HG03175 (cell line): ENCODE data around the gene RSPH3.
A peak's percentile ranks its signal among the peaks of the same experiment; 100 is the strongest.
"Not testable (repeated sequence)": the region's sequence is repeated elsewhere in the genome, so short reads cannot be mapped to it uniquely, and the experiment has no call there.

Experiments used
- ATAC-seq: cut with Tn5 transposase; IDR thresholded peaks from one replicate; pipeline ENCODE4 v1.9.1; 2021; ENCODE audit warnings: mild to moderate bottlenecking, moderate library complexity; ENCODE audit not compliant: unreplicated experiment

Gene RSPH3

DNA sequence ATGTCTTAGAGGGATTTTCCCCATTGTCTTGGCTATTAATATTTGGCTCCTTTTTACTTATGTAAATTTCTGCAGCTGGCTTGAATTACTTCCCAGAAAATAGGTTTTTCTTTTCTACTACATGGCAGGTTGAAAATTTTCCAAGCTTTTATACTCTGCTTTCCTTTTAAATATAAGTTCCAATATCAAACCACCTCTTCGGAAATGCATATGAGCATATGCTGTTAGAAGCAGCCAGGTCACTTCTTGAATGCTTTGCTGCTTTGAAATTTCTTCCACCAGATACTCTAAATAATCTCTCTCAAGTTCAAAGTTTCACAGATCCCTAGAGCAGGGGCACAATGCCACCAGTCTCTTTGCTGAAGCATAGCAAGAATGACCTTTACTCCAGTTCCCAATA, 25.2 kb upstream of the RSPH3 start:
- not testable (repeated sequence) for ATAC-seq

DNA sequence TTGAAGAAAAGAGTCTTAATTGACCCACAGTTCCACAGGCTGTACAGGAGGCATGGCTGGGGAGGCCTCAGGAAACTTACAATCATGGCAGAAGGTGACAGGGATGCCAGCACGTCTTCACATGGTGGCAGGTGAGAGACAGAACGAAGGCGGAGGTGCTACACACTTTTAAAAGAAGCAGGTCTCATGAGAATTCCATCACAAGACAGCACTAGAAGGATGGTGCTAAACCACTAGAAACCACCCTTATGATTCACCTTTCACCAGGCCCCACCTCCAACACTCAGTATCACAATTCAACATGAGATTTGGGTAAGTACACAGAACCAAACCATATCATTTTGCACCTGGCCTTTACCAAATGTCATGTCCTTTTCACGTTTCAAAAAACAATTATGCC, 23.9 kb upstream of the RSPH3 start:
- no peak for ATAC-seq

DNA sequence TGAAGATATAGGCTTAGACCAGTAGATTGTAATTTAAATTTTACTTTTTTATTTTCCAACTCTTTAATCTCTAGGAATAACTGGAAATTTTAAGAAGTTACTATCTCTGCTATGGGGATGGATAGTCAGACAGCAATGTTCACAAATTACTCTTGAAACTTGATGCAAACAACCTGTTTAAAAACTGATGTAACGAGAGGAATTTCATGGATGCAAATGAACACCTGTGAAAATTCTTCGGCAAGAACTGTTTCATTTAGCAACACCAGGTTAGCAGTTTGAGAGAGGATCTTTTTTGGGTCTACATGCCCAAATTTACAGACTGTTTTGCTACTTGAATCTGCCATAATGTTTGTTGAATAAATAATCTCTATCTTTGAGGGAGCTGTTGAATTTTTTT, 20.0 kb upstream of the RSPH3 start:
- ATAC-seq: no peak

GRCh38 chr6:159017757-159018559, 18.0 kb upstream of the RSPH3 start:
- ATAC-seq: no peak

GRCh38 chr6:159014406-159014805, 14.4 kb upstream of the RSPH3 start:
- ATAC-seq: no peak

GRCh38 chr6:159013229-159013628, 13.2 kb upstream of the RSPH3 start:
- ATAC-seq: no peak

DNA sequence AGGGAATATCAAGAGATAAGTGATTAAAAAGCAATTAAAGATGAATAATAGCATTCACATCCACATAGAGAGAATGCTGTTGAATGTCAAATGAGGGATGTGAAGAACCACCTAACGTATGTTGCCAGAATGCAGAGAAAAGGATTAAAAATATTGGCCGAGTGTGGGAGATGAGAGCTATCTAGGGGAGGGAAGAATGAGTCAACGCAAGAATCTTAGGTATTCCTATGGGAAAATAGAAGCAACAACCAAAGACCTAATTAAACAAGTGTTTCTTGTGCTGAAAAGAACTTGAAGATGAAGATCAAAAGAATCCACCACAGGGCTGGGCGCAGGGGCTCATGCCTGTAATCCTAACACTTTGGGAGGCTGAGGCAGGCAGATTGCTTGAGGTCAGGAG, 12.2 kb upstream of the RSPH3 start:
- no peak for ATAC-seq

GRCh38 chr6:159010037-159010612, 10.1 kb upstream of the RSPH3 start:
- ATAC-seq: not testable (repeated sequence)

GRCh38 chr6:159008656-159009288, 8.8 kb upstream of the RSPH3 start:
- ATAC-seq: peak; percentile 50

DNA sequence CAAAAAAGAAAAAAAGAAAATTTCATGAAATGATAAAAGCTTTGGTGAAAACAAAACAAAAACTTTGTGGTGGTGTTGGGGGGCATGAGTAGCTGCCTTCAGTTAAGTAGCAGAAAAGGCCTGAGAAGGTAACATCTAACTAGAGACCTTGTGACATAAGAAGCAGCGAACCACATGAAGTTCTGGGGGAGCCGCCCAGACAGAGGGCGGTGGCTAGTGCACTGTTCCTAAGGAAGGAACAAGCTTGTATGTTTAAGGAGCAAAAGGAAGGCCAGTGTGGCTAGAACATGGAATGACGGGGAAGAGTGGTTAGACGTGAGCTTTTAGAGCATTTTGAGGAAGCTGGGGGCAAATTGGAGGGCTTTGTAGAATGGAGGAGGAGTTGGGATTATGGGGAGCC, 7.5 kb upstream of the RSPH3 start:
- ATAC-seq: no peak

GRCh38 chr6:159005436-159005835, 5.4 kb upstream of the RSPH3 start:
- no peak for ATAC-seq

GRCh38 chr6:159004592-159004991, 4.6 kb upstream of the RSPH3 start:
- ATAC-seq: no peak

- no peak for ATAC-seq
Observed at GRCh38 chr6:159002432-159003155, 2.6 kb upstream of the RSPH3 start.

DNA sequence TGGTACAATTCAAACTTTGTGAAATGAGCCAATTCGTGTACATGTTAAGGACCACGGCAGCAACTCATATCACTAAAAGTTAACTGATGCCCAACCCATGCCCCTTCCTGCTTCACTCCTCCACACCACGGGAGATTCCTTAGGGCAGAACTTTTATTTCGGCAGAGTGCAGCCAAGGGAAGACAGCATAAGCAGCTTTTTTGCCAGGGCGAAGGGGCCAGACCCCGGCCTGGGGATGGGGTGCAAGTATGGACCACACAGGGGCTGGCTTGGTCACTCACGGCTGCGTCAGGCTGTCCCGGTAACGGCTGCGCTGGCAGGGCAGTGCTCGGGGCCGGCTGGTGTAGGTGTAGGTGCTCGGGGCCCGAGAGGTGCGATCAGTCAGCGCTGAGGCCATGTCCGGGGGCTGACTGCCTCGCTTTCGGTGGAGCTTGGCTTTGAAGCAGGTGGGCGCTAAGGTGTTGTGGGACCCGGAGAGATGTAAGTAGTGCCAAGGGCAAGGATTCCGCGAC, 792 bp downstream of the RSPH3 start:
- ATAC-seq: peak; percentile 37

DNA sequence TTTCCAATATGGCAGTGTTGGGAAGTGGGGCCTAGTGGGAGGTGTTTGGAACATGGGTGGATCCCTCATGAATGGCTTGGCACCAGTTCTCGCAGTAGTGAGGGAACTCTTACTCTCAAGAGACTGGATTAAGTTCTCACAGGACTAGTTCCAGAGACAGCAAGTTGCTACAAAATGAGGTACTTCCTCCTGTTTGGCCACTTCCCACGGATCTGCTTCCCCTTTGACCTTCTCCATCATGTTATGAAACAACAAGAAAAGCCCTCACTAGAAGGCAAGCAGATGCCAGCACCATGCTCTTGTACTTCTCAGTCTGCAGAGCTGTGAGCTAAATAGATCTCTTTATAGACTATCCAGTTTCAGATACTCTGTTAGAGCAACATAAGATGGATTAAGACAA, 3.1 kb downstream of the RSPH3 start:
- no peak for ATAC-seq

- ATAC-seq: no peak
Observed at GRCh38 chr6:158993639-158994038, 6.4 kb downstream of the RSPH3 start.

GRCh38 chr6:158991017-158991723, 8.8 kb downstream of the RSPH3 start:
- no peak for ATAC-seq

DNA sequence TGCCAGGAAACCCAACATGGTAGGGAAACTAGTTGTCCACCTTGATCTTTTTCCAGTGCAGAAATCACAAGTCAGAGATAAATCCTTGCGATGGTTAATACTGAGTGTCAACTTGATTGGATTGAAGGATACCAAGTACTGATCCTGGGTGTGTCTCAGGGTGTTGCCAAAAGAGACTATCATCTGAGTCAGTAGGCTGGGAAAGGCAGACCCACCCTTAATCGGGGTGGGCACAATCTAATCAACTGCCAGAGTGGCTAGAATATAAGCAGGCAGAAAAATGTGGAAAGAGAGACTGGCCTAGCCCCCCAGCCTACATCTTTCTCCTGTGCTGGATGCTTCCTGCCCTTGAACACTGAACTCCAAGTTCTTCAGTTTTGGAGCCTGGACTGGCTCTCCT, 10.3 kb downstream of the RSPH3 start:
- ATAC-seq: not testable (repeated sequence)

GRCh38 chr6:158988477-158988876, 11.5 kb downstream of the RSPH3 start:
- no peak for ATAC-seq

DNA sequence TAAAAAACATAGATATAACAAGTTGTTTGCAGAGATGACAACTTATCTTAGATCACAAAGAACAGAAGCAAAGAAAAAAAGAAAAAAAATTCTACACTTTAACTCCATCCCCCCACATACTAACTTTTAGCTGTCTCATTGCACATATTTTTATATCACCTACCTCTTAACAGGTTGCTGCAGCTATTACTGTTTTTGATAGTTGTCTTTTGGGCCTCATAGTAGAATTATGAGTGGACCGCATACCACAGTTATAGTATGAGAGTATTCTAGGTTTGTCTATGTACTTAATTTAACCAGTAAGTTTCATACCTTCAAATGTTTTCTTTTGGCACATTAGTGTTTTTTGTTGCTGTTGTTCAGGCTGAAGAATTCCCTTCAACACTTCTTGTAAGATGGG, 12.3 kb downstream of the RSPH3 start:
- ATAC-seq: no peak

GRCh38 chr6:158978757-158979156, 21.2 kb downstream of the RSPH3 start:
- ATAC-seq: no peak
